HG03469 (cell line): Measurements from ENCODE around the gene MCL1.
"Not testable (repeated sequence)": the region's sequence is repeated elsewhere in the genome, so short reads cannot be mapped to it uniquely, and the experiment has no call there.

Experiments used
- ATAC-seq: cut with Tn5 transposase; IDR thresholded peaks from one replicate; pipeline ENCODE4 v1.9.1; 2021; ENCODE audit warnings: mild to moderate bottlenecking, moderate library complexity, moderate number of reproducible peaks; ENCODE audit not compliant: unreplicated experiment

The MCL1 gene

GRCh38 chr1:150579110-150579944, at the start of gene MCL1:
Gene MCL1 (minus strand): TSS chr1:150579610. CDS start chr1:150579530, 80 bp downstream.
- peak; percentile 66 for ATAC-seq

- ATAC-seq: no peak
Measured at GRCh38 chr1:150628766-150629114, 49.3 kb upstream of the MCL1 start.

- no peak for ATAC-seq
Measured at GRCh38 chr1:150627826-150628410, 48.5 kb upstream of the MCL1 start.

GRCh38 chr1:150626150-150626549, 46.7 kb upstream of the MCL1 start:
- no peak for ATAC-seq

GRCh38 chr1:150624546-150624945, 45.1 kb upstream of the MCL1 start:
- ATAC-seq: not testable (repeated sequence)

GRCh38 chr1:150624134-150624533, 44.7 kb upstream of the MCL1 start:
- not testable (repeated sequence) for ATAC-seq

- ATAC-seq: no peak
Measured at GRCh38 chr1:150622303-150622975, 43.0 kb upstream of the MCL1 start.

- ATAC-seq: no peak
Measured at GRCh38 chr1:150621497-150622302, 42.3 kb upstream of the MCL1 start.

GRCh38 chr1:150620919-150621318, 41.5 kb upstream of the MCL1 start:
- no peak for ATAC-seq

- no peak for ATAC-seq
Measured at GRCh38 chr1:150619576-150620509, 40.4 kb upstream of the MCL1 start.

- no peak for ATAC-seq
Measured at GRCh38 chr1:150615346-150616201, 36.2 kb upstream of the MCL1 start.

- ATAC-seq: no peak
Measured at GRCh38 chr1:150613061-150613920, 33.9 kb upstream of the MCL1 start.

GRCh38 chr1:150612014-150612345, 32.6 kb upstream of the MCL1 start:
- ATAC-seq: no peak

GRCh38 chr1:150610576-150610975, 31.2 kb upstream of the MCL1 start:
- ATAC-seq: no peak

GRCh38 chr1:150609732-150610131, 30.3 kb upstream of the MCL1 start:
- no peak for ATAC-seq

- no peak for ATAC-seq
Measured at GRCh38 chr1:150606463-150607142, 27.2 kb upstream of the MCL1 start.

- not testable (repeated sequence) for ATAC-seq
Measured at GRCh38 chr1:150605451-150605731, 26.0 kb upstream of the MCL1 start.

- ATAC-seq: no peak
Measured at GRCh38 chr1:150604226-150604588, 24.8 kb upstream of the MCL1 start.
